GM23338 (cell line): ENCODE measurements around the gene HARBI1. TPM values are rescaled to one million over a fixed set of nuclear protein-coding genes. Genes with fewer than 3 reads are reported as not detected.
"Not testable (repeated sequence)": the region's sequence is repeated elsewhere in the genome, so short reads cannot be mapped to it uniquely, and the experiment has no call there.

Experiments
- ATAC-seq: fragments of 200-7000 bp; cut with Tn5 transposase; 3 replicates; pipeline ENCODE4 v1.9.1; 2020
- DNase-seq: peaks from one replicate; pipeline ENCODE4 v3.0.0-alpha.2; 2015; ENCODE audit warnings: low spot score
- H2AFZ ChIP-seq: fragments of 200-600 bp; sonication (generic); 2 replicates; pipeline ENCODE4 v1.8.0; 2016; ENCODE audit warnings: antibody characterized with exemption, mild to moderate bottlenecking, moderate library complexity
- H3F3A ChIP-seq: fragments of 200-600 bp; sonication (generic); replicated peaks from 2 replicates; pipeline ENCODE4 v1.8.0; 2017; ENCODE audit warnings: antibody characterized with exemption, mixed run types, low read depth
- H3K27ac ChIP-seq: fragments of 200-600 bp; sonication (generic); 2 replicates; pipeline ENCODE4 v1.6.1; 2016; ENCODE audit warnings: low read depth
- H3K27me3 ChIP-seq: fragments of 200-600 bp; sonication (generic); 2 replicates; pipeline ENCODE4 v1.8.0; 2016; ENCODE audit warnings: mild to moderate bottlenecking, mixed run types, moderate library complexity; ENCODE audit not compliant: insufficient read depth
- H3K36me3 ChIP-seq: fragments of 200-600 bp; sonication (generic); 2 replicates; pipeline ENCODE4 v1.8.0; 2016; ENCODE audit warnings: mild to moderate bottlenecking; ENCODE audit not compliant: insufficient read depth
- H3K4me1 ChIP-seq: fragments of 200-600 bp; sonication (generic); 2 replicates; pipeline ENCODE4 v1.8.0; 2016; ENCODE audit warnings: mild to moderate bottlenecking, moderate library complexity; ENCODE audit not compliant: insufficient read depth
- H3K4me2 ChIP-seq: fragments of 200-600 bp; sonication (generic); 2 replicates; pipeline ENCODE4 v1.7.1; 2017; ENCODE audit warnings: mixed run types
- H3K4me3 ChIP-seq: fragments of 200-600 bp; sonication (generic); 2 replicates; pipeline ENCODE4 v1.6.1; 2016; ENCODE audit warnings: mixed run types
- H3K79me2 ChIP-seq: fragments of 200-600 bp; sonication (generic); replicated peaks from 2 replicates; pipeline ENCODE4 v1.8.0; 2017; ENCODE audit warnings: mild to moderate bottlenecking; ENCODE audit not compliant: insufficient read depth
- H3K9me2 ChIP-seq: fragments of 200-600 bp; sonication (generic); 2 replicates; pipeline ENCODE4 v1.8.0; 2017; ENCODE audit not compliant: insufficient read depth
- H4K20me1 ChIP-seq: fragments of 200-600 bp; sonication (generic); replicated peaks from 2 replicates; pipeline ENCODE4 v1.8.0; 2017; ENCODE audit warnings: mild to moderate bottlenecking; ENCODE audit not compliant: insufficient read depth
- H3K27ac Mint-ChIP-seq: 2 replicates; pipeline ENCODE4 v1.8.0; 2020; ENCODE audit warnings: inconsistent platforms, mild to moderate bottlenecking, moderate library complexity, mixed read lengths
- H3K27me3 Mint-ChIP-seq: 3 replicates; pipeline ENCODE4 v1.8.0; 2022; ENCODE audit warnings: low read depth, mild to moderate bottlenecking, moderate library complexity, mixed read lengths, inconsistent platforms; ENCODE audit not compliant: insufficient read depth, poor library complexity
- H3K36me3 Mint-ChIP-seq: 3 replicates; pipeline ENCODE4 v1.8.0; 2021; ENCODE audit warnings: low read depth, mild to moderate bottlenecking, inconsistent platforms, moderate library complexity, mixed read lengths
- H3K4me1 Mint-ChIP-seq: 3 replicates; pipeline ENCODE4 v1.8.0; 2020; ENCODE audit warnings: mild to moderate bottlenecking, inconsistent platforms, mixed read lengths
- H3K4me3 Mint-ChIP-seq: 3 replicates; pipeline ENCODE4 v1.8.0; 2021; ENCODE audit warnings: moderate library complexity, mild to moderate bottlenecking, inconsistent platforms, mixed read lengths
- H3K9me3 Mint-ChIP-seq: 3 replicates; pipeline ENCODE4 v1.8.0; 2020; ENCODE audit warnings: moderate library complexity, mild to moderate bottlenecking, inconsistent platforms, mixed read lengths
- CREB1 ChIP-seq: fragments of 250-450 bp; sonication (Bioruptor Pico); IDR thresholded peaks from 2 replicates; pipeline ENCODE4 v1.5.0; 2020; ENCODE audit warnings: low read depth, mild to moderate bottlenecking, moderate library complexity
- EZH2 ChIP-seq: fragments of 200-600 bp; sonication (generic); IDR thresholded peaks from one replicate; pipeline ENCODE4 v1.8.0; 2017; ENCODE audit warnings: antibody characterized with exemption, mild to moderate bottlenecking, low read depth; ENCODE audit not compliant: unreplicated experiment
- EZH2phosphoT487 ChIP-seq: fragments of 200-600 bp; sonication (generic); IDR thresholded peaks from one replicate; pipeline ENCODE4 v1.8.1; 2018; ENCODE audit warnings: antibody characterized with exemption; ENCODE audit not compliant: unreplicated experiment
- STAT1 ChIP-seq: IDR thresholded peaks from one replicate; pipeline ENCODE4 v1.6.1; 2016; ENCODE audit warnings: antibody characterized with exemption; ENCODE audit not compliant: unreplicated experiment
- ZNF114 ChIP-seq: fragments of 250-450 bp; sonication (Bioruptor Pico); IDR thresholded peaks from 2 replicates; pipeline ENCODE4 v1.5.0; 2020; ENCODE audit warnings: mild to moderate bottlenecking, moderate library complexity
- ZNF331 ChIP-seq: fragments of 250-450 bp; sonication (Bioruptor Pico); IDR thresholded peaks from 2 replicates; pipeline ENCODE4 v1.5.0; 2020; ENCODE audit warnings: low read depth, mild to moderate bottlenecking, moderate library complexity
- polyA plus RNA-seq: library from polyadenylated mRNA; unstranded; fragments of >200 nt; fragmentation: Nextera tagmentation; extraction: Ambion mirVana; gene quantifications from 2 replicates; pipeline ENCODE4 v1.2.1, GENCODE V29; 2016
- total RNA-seq: library from RNA; depleted of rRNA; stranded (reverse); fragments of >200 nt; shearing (Covaris generic); gene quantifications from 2 replicates; pipeline ENCODE4 v1.2.3, GENCODE V29; 2014
- TF ChIP-seq, protein P1 (sequence below): IDR thresholded peaks from one replicate; pipeline ENCODE4 v1.6.1; 2018; ENCODE audit warnings: antibody characterized with exemption; ENCODE audit not compliant: unreplicated experiment
- TF ChIP-seq, protein P2 (sequence below): fragments of 250-450 bp; sonication (Bioruptor Pico); IDR thresholded peaks from 2 replicates; pipeline ENCODE4 v1.5.0; 2020; ENCODE audit warnings: mild to moderate bottlenecking, moderate library complexity
- TF ChIP-seq, protein P3 (sequence below): IDR thresholded peaks from 2 replicates; pipeline ENCODE4 v1.6.1; 2016; ENCODE audit warnings: antibody characterized with exemption

The HARBI1 gene
- total and polyA plus RNA-seq, 2 experiments from 2014 or later = 4.2 to 6.5 TPM

DNA sequence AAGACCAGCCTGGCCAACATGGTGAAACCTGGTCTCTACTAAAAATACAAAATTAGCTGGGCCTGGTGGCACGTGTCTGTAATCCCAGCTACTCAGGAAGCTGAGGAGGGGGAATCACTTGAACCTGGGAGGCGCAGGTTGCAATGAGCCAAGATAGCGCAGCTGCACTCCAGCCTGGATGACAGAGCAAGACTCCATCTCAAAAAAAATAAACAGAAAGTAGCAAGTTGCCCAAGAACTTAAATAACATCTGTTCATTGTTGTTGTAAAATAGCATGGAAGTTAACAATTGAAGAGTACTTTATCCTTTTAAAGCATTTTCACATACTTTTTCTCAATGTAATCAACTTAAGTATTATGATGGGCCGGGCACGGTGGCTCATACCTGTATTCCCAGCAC, 28.9 kb downstream of the HARBI1 start:
- H3K4me1 Mint-ChIP-seq = peaks cover 12% of the 10 kb centered on the region; the same call in 2 of the 3 replicates
- no peak for TF ChIP-seq ZNF114 (CRISPR knock-in tag)
- no peak for TF ChIP-seq CREB1 (CRISPR knock-in tag)
- TF ChIP-seq ZNF331 = no peak
- no peak for TF ChIP-seq STAT1
- no peak for TF ChIP-seq EZH2
- TF ChIP-seq, protein P1, sequence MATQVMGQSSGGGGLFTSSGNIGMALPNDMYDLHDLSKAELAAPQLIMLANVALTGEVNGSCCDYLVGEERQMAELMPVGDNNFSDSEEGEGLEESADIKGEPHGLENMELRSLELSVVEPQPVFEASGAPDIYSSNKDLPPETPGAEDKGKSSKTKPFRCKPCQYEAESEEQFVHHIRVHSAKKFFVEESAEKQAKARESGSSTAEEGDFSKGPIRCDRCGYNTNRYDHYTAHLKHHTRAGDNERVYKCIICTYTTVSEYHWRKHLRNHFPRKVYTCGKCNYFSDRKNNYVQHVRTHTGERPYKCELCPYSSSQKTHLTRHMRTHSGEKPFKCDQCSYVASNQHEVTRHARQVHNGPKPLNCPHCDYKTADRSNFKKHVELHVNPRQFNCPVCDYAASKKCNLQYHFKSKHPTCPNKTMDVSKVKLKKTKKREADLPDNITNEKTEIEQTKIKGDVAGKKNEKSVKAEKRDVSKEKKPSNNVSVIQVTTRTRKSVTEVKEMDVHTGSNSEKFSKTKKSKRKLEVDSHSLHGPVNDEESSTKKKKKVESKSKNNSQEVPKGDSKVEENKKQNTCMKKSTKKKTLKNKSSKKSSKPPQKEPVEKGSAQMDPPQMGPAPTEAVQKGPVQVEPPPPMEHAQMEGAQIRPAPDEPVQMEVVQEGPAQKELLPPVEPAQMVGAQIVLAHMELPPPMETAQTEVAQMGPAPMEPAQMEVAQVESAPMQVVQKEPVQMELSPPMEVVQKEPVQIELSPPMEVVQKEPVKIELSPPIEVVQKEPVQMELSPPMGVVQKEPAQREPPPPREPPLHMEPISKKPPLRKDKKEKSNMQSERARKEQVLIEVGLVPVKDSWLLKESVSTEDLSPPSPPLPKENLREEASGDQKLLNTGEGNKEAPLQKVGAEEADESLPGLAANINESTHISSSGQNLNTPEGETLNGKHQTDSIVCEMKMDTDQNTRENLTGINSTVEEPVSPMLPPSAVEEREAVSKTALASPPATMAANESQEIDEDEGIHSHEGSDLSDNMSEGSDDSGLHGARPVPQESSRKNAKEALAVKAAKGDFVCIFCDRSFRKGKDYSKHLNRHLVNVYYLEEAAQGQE = no peak
- no peak for TF ChIP-seq EZH2phosphoT487
- TF ChIP-seq, protein P2, sequence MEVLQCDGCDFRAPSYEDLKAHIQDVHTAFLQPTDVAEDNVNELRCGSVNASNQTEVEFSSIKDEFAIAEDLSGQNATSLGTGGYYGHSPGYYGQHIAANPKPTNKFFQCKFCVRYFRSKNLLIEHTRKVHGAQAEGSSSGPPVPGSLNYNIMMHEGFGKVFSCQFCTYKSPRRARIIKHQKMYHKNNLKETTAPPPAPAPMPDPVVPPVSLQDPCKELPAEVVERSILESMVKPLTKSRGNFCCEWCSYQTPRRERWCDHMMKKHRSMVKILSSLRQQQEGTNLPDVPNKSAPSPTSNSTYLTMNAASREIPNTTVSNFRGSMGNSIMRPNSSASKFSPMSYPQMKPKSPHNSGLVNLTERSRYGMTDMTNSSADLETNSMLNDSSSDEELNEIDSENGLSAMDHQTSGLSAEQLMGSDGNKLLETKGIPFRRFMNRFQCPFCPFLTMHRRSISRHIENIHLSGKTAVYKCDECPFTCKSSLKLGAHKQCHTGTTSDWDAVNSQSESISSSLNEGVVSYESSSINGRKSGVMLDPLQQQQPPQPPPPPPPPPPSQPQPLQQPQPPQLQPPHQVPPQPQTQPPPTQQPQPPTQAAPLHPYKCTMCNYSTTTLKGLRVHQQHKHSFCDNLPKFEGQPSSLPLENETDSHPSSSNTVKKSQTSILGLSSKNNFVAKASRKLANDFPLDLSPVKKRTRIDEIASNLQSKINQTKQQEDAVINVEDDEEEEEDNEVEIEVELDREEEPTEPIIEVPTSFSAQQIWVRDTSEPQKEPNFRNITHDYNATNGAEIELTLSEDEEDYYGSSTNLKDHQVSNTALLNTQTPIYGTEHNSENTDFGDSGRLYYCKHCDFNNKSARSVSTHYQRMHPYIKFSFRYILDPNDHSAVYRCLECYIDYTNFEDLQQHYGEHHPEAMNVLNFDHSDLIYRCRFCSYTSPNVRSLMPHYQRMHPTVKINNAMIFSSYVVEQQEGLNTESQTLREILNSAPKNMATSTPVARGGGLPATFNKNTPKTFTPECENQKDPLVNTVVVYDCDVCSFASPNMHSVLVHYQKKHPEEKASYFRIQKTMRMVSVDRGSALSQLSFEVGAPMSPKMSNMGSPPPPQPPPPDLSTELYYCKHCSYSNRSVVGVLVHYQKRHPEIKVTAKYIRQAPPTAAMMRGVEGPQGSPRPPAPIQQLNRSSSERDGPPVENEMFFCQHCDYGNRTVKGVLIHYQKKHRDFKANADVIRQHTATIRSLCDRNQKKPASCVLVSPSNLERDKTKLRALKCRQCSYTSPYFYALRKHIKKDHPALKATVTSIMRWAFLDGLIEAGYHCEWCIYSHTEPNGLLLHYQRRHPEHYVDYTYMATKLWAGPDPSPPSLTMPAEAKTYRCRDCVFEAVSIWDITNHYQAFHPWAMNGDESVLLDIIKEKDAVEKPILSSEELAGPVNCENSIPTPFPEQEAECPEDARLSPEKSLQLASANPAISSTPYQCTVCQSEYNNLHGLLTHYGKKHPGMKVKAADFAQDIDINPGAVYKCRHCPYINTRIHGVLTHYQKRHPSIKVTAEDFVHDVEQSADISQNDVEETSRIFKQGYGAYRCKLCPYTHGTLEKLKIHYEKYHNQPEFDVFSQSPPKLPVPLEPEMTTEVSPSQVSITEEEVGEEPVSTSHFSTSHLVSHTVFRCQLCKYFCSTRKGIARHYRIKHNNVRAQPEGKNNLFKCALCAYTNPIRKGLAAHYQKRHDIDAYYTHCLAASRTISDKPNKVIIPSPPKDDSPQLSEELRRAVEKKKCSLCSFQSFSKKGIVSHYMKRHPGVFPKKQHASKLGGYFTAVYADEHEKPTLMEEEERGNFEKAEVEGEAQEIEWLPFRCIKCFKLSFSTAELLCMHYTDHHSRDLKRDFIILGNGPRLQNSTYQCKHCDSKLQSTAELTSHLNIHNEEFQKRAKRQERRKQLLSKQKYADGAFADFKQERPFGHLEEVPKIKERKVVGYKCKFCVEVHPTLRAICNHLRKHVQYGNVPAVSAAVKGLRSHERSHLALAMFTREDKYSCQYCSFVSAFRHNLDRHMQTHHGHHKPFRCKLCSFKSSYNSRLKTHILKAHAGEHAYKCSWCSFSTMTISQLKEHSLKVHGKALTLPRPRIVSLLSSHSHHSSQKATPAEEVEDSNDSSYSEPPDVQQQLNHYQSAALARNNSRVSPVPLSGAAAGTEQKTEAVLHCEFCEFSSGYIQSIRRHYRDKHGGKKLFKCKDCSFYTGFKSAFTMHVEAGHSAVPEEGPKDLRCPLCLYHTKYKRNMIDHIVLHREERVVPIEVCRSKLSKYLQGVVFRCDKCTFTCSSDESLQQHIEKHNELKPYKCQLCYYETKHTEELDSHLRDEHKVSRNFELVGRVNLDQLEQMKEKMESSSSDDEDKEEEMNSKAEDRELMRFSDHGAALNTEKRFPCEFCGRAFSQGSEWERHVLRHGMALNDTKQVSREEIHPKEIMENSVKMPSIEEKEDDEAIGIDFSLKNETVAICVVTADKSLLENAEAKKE (CRISPR knock-in tag) = no peak
- TF ChIP-seq, protein P3, sequence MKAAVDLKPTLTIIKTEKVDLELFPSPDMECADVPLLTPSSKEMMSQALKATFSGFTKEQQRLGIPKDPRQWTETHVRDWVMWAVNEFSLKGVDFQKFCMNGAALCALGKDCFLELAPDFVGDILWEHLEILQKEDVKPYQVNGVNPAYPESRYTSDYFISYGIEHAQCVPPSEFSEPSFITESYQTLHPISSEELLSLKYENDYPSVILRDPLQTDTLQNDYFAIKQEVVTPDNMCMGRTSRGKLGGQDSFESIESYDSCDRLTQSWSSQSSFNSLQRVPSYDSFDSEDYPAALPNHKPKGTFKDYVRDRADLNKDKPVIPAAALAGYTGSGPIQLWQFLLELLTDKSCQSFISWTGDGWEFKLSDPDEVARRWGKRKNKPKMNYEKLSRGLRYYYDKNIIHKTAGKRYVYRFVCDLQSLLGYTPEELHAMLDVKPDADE = no peak
- H3K4me1 ChIP-seq = peaks cover 12% of the 10 kb centered on the region
- H3K36me3 Mint-ChIP-seq = no peaks in the 10 kb centered on the region; the same call in 2 of the 3 replicates
- DNase-seq (no peak), ATAC-seq (no peak)
- H3K79me2 ChIP-seq = peaks cover 91% of the 10 kb centered on the region
- no peaks in the 10 kb centered on the region for H3K27me3 ChIP-seq
- peaks cover 34% of the 10 kb centered on the region for H4K20me1 ChIP-seq
- 0 out of 2 replicates have a peak overlapping the region, but pooled peaks have one; percentile 13 for H3K27ac ChIP-seq
- no peaks in the 10 kb centered on the region; the same call in 1 of the 2 replicates for H3F3A ChIP-seq
- H3K9me2 ChIP-seq = no peaks in the 10 kb centered on the region
- no peak overlapping the region for H3K27ac Mint-ChIP-seq
- H3K4me3 ChIP-seq = no peak overlapping the region
- peaks cover 7% of the 10 kb centered on the region for H3K27me3 Mint-ChIP-seq
- no peaks in the 10 kb centered on the region for H3K36me3 ChIP-seq
- no peaks in the 10 kb centered on the region for H3K9me3 Mint-ChIP-seq
- no peak overlapping the region for H3K4me3 Mint-ChIP-seq
- H3K4me2 ChIP-seq = no peak overlapping the region
- no peak overlapping the region for H2AFZ ChIP-seq

DNA sequence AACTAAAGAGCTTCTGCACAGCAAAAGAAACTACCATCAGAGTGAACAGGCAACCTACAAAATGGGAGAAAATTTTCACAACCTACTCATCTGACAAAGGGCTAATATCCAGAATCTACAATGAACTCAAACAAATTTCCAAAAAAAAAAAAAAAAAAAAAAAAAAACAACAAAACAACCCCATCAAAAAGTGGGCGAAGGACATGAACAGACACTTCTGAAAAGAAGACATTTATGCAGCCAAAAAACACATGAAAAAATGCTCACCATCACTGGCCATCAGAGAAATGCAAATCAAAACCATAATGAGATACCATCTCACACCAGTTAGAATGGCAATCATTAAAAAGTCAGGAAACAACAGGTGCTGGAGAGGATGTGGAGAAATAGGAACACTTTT, 33.5 kb downstream of the HARBI1 start:
- ATAC-seq, H3K4me3 Mint-ChIP-seq, H3K27ac ChIP-seq, H3K9me3 Mint-ChIP-seq, H3K27ac Mint-ChIP-seq, H3K4me3 ChIP-seq, H3K27me3 Mint-ChIP-seq, H3K4me1 ChIP-seq, H3K4me1 Mint-ChIP-seq, H3K4me2 ChIP-seq, DNase-seq, H3K27me3 ChIP-seq, H3K9me2 ChIP-seq, H3F3A ChIP-seq, H3K36me3 ChIP-seq, H2AFZ ChIP-seq: not testable (repeated sequence)
- peaks cover 20% of the 10 kb centered on the region; the same call in 1 of the 2 replicates for H4K20me1 ChIP-seq
- peaks cover 91% of the 10 kb centered on the region for H3K79me2 ChIP-seq
- peaks cover 11% of the 10 kb centered on the region for H3K36me3 Mint-ChIP-seq
